KMS-11 (cell line): Measurements from ENCODE around the gene CFAP221.

ENCODE experiments used
- H2AFZ ChIP-seq: fragments of 200-600 bp; sonication (generic); 2 replicates; pipeline ENCODE4 v1.6.1; 2016; ENCODE audit warnings: antibody characterized with exemption, mixed run types, low read depth
- H3K27ac ChIP-seq: fragments of 200-600 bp; sonication (generic); 2 replicates; pipeline ENCODE4 v1.6.1; 2016; ENCODE audit warnings: mild to moderate bottlenecking, mixed run types
- H3K27me3 ChIP-seq: fragments of 200-600 bp; sonication (generic); 2 replicates; pipeline ENCODE4 v1.6.1; 2017; ENCODE audit warnings: mild to moderate bottlenecking, low read depth, mixed run types, moderate library complexity; ENCODE audit not compliant: insufficient read depth
- H3K36me3 ChIP-seq: fragments of 200-600 bp; sonication (generic); 2 replicates; pipeline ENCODE4 v1.6.1; 2017; ENCODE audit warnings: mild to moderate bottlenecking, mixed run types; ENCODE audit not compliant: insufficient read depth
- H3K4me1 ChIP-seq: fragments of 200-600 bp; sonication (generic); 2 replicates; pipeline ENCODE4 v1.6.1; 2016; ENCODE audit warnings: mild to moderate bottlenecking, low read depth, mixed run types; ENCODE audit not compliant: poor library complexity, severe bottlenecking
- H3K4me2 ChIP-seq: fragments of 200-600 bp; sonication (generic); 2 replicates; pipeline ENCODE4 v1.7.0; 2016; ENCODE audit warnings: mild to moderate bottlenecking, mixed run types
- H3K4me3 ChIP-seq: fragments of 200-600 bp; sonication (generic); IDR thresholded peaks from 2 replicates; pipeline ENCODE4 v1.6.1; 2017; ENCODE audit warnings: low read depth, low read length, mixed read lengths; ENCODE audit not compliant: insufficient read depth
- H3K79me2 ChIP-seq: fragments of 200-600 bp; sonication (generic); 2 replicates; pipeline ENCODE4 v1.6.1; 2016; ENCODE audit warnings: low read depth, mixed run types; ENCODE audit not compliant: insufficient read depth
- H3K9ac ChIP-seq: fragments of 200-600 bp; sonication (generic); 2 replicates; pipeline ENCODE4 v1.6.1; 2016; ENCODE audit warnings: mild to moderate bottlenecking, mixed run types
- H4K20me1 ChIP-seq: fragments of 200-600 bp; sonication (generic); 2 replicates; pipeline ENCODE4 v1.6.1; 2016; ENCODE audit warnings: mild to moderate bottlenecking, mixed run types; ENCODE audit not compliant: insufficient read depth
- TF ChIP-seq, protein P1 (sequence below): fragments of 200-600 bp; sonication (generic); conservative IDR thresholded peaks from 2 replicates; pipeline ENCODE4 v1.6.1; 2017; ENCODE audit warnings: low read depth, mild to moderate bottlenecking, antibody characterized with exemption, low read length, moderate library complexity, mixed read lengths

CFAP221 gene

DNA sequence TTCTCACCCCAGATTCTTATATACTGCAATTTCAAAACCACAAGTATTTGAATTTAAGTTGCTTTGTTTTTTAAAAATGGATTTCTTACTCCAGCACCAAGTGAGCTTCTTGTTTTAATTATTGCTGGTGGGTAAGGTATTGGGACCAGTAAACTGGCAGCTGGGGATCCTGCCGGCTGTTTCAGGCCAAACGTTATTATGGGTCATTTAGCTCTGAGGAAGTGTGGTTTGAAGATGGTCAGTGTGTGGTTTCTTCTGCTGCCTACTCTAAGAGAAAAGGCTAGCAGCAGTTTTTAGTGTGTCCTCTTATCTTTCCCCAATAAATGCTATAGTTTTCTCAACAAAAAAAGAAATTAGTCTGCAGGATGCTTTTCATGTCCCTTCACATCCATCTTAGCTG, 30.6 kb downstream of the CFAP221 start:
- H3K27me3 ChIP-seq, result no peaks in the 10 kb centered on the region
- H3K4me1 ChIP-seq, result peaks cover 54% of the 10 kb centered on the region
- TF ChIP-seq, protein P1, sequence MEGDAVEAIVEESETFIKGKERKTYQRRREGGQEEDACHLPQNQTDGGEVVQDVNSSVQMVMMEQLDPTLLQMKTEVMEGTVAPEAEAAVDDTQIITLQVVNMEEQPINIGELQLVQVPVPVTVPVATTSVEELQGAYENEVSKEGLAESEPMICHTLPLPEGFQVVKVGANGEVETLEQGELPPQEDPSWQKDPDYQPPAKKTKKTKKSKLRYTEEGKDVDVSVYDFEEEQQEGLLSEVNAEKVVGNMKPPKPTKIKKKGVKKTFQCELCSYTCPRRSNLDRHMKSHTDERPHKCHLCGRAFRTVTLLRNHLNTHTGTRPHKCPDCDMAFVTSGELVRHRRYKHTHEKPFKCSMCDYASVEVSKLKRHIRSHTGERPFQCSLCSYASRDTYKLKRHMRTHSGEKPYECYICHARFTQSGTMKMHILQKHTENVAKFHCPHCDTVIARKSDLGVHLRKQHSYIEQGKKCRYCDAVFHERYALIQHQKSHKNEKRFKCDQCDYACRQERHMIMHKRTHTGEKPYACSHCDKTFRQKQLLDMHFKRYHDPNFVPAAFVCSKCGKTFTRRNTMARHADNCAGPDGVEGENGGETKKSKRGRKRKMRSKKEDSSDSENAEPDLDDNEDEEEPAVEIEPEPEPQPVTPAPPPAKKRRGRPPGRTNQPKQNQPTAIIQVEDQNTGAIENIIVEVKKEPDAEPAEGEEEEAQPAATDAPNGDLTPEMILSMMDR, result no peak
- H3K9ac ChIP-seq, result peak overlapping the region; percentile 16; the same call in 1 of the 2 replicates
- peak overlapping the region; percentile 70 for H3K4me2 ChIP-seq
- no peaks in the 10 kb centered on the region for H4K20me1 ChIP-seq
- no peaks in the 10 kb centered on the region for H3K36me3 ChIP-seq
- H2AFZ ChIP-seq, result no peak overlapping the region
- no peaks in the 10 kb centered on the region for H3K79me2 ChIP-seq
- peak overlapping the region; percentile 57 for H3K4me3 ChIP-seq
- H3K27ac ChIP-seq, result peak overlapping the region; percentile 60

DNA sequence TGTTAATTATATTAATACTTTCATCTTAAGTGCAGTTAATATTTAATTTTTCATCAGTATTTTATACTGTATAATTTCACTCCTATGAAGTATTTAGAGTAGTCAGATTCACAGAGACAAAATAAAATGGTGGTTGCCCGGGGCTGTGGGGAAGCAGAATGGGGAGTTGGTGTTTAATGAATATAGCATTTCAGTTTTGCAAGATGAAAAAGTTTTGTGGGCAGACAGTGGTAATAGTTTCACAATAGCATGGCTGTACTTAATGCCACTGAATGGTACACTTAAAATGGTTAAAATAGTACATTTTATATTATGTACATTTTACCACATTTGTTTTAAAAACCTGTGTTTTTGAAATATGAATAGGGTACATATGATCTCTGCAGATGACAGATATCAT, 31.2 kb downstream of the CFAP221 start:
- H2AFZ ChIP-seq, result no peak overlapping the region
- TF ChIP-seq, protein P1, result no peak
- peak overlapping the region; percentile 70 for H3K4me2 ChIP-seq
- H3K27ac ChIP-seq, result peak overlapping the region; percentile 60
- peak overlapping the region; percentile 16; the same call in 1 of the 2 replicates for H3K9ac ChIP-seq
- H3K27me3 ChIP-seq, result no peaks in the 10 kb centered on the region
- no peaks in the 10 kb centered on the region for H3K79me2 ChIP-seq
- H4K20me1 ChIP-seq, result no peaks in the 10 kb centered on the region
- no peaks in the 10 kb centered on the region for H3K36me3 ChIP-seq
- H3K4me3 ChIP-seq, result peak overlapping the region; percentile 57
- H3K4me1 ChIP-seq, result peaks cover 54% of the 10 kb centered on the region

DNA sequence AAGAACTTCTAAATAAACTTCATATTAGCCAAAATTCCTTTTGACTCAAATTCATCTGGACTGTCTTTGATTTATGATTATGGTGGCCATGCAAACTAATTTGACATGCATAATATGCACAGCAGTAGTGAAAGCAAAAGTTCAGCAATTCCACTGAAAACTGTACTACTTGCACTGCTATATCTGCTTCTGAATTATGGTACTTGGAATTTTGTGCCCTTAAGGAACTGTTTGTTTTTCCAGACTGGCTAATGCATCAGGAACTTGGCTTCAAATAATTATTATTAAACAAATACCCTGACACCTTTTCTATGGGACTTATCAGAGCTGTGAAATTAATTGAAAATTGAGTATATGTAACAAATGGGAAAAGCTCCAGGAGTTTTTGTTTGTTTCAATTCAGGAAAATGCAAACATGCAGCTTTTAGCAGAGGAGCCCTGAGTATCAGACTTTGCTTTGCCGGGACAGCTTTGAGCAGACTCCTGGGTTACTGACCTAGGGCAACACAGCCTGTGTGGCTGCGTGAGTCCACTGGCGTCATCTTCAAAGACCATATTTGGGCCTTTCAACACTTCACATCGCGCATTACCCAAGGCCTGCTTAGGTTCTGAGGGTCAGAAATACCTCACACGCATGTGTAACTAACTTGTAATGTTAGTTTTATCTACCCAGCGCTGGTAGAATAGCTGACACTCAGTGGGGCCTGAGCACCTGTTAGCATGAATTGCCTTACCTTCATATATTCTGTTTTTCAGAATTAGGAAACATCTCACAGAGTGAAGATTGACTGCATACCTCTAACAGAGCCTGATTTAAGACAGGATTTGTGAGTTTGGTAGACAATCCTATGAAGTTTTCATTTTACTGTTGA, 35.4 kb downstream of the CFAP221 start:
- no peaks in the 10 kb centered on the region for H3K27me3 ChIP-seq
- no peaks in the 10 kb centered on the region for H3K36me3 ChIP-seq
- no peaks in the 10 kb centered on the region for H3K79me2 ChIP-seq
- H2AFZ ChIP-seq, result no peak overlapping the region
- peaks cover 20% of the 10 kb centered on the region for H3K4me1 ChIP-seq
- H3K27ac ChIP-seq, result no peak overlapping the region
- TF ChIP-seq, protein P1, result no peak
- H3K9ac ChIP-seq, result no peak overlapping the region
- no peaks in the 10 kb centered on the region for H4K20me1 ChIP-seq
- no peak overlapping the region for H3K4me2 ChIP-seq
- no peak overlapping the region for H3K4me3 ChIP-seq

DNA sequence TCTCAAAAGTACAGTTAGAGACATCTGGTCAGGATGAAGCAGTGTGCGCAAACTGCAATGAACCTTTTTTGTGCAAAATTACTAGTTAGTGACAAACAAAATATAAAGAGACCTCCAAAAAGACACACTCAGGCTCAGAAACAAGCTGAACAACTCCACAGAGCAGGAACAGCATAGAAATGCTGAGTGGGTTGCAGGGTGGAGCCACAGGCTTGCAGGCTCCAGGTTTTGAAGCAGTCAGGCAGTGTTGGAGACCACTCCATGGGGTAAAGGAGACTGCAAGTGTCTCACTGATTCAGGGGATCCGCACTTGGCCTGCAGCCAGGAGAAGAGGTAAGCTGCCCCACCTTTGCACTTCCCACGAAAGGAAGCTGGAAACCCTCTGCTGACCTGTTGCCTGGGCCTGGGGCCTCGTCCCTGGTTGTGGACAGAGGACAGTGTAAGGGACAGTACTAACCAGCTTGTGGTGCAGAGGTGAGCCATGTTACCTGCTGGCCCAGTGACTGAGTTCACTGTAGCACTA, 36.4 kb downstream of the CFAP221 start:
- Histone ChIP-seq H3K9ac (no peak overlapping the region), H4K20me1 (no peaks in the 10 kb centered on the region), H3K27ac (no peak overlapping the region), H3K4me1 (peaks cover 10% of the 10 kb centered on the region), H3K4me3 (no peak overlapping the region), H3K4me2 (no peak overlapping the region), H3K79me2 (no peaks in the 10 kb centered on the region), H3K27me3 (no peaks in the 10 kb centered on the region), H2AFZ (no peak overlapping the region), H3K36me3 (no peaks in the 10 kb centered on the region)
- TF ChIP-seq, protein P1, result no peak
